Panc1 (cell line): ENCODE data around the gene FARP1. TPM values are rescaled to one million over a fixed set of nuclear protein-coding genes. Genes with fewer than 3 reads are reported as not detected.

Experiments
- ATAC-seq: fragments of 200-7000 bp; cut with Tn5 transposase; 2 replicates; pipeline ENCODE4 v1.9.1; 2020; ENCODE audit warnings: mild to moderate bottlenecking, moderate library complexity
- BruUV-seq: library from RNA; stranded (reverse); fragments of 400-500 nt; replicated peaks from 2 replicates; lab custom pipeline; 2021; lab: Mats Ljungman, UMichigan
- CTCF ChIA-PET: fragments of 300-600 bp; sonication (Branson Sonifier 250); formaldehyde crosslinking; loops from one replicate; lab custom pipeline; 2022; ENCODE audit warnings: antibody characterized with exemption; lab: Charles Lee
- POLR2A ChIA-PET: fragments of 300-600 bp; sonication (Branson Sonifier 250); formaldehyde crosslinking; loops from one replicate; lab custom pipeline; 2022; ENCODE audit warnings: antibody characterized with exemption; lab: Charles Lee
- DNase-seq: peaks from one replicate; pipeline ENCODE4 v3.0.0-alpha.2; 2010; ENCODE audit warnings: low read depth, low spot score
- H3K27ac ChIP-seq: 2 replicates; pipeline ENCODE4 v1.5.1; 2011; ENCODE audit warnings: mild to moderate bottlenecking, low read length, inconsistent platforms
- H3K27me3 ChIP-seq: fragments of 200-500 bp; sonication (Bioruptor generic); 2 replicates; pipeline ENCODE4 v1.6.0; 2014; ENCODE audit warnings: low read length, inconsistent platforms; ENCODE audit not compliant: control insufficient read depth, insufficient read depth
- H3K36me3 ChIP-seq: fragments of 200-500 bp; sonication (Bioruptor generic); 2 replicates; pipeline ENCODE4 v1.5.1; 2014; ENCODE audit warnings: inconsistent platforms, mild to moderate bottlenecking, low read length, moderate library complexity; ENCODE audit not compliant: control insufficient read depth, insufficient read depth
- H3K4me1 ChIP-seq: 2 replicates; pipeline ENCODE4 v1.5.1; 2011; ENCODE audit warnings: inconsistent platforms, mild to moderate bottlenecking, low read length, moderate library complexity; ENCODE audit not compliant: control insufficient read depth, insufficient read depth
- H3K4me3 ChIP-seq, 2 experiments: 2 replicates each; pipeline ENCODE4 v1.5.1; 2011 to 2012; ENCODE audit warnings: low read depth in 2 of 2, low read length in 2 of 2, mild to moderate bottlenecking in 2 of 2, inconsistent platforms in 1 of 2, moderate library complexity in 1 of 2
- H3K9me3 ChIP-seq: fragments of 200-500 bp; sonication (Bioruptor generic); 2 replicates; pipeline ENCODE4 v1.5.1; 2014; ENCODE audit warnings: low read depth, mild to moderate bottlenecking, inconsistent platforms, low read length, moderate library complexity; ENCODE audit not compliant: control insufficient read depth, insufficient read depth
- POLR2AphosphoS5 ChIP-seq: IDR thresholded peaks from 2 replicates; pipeline ENCODE4 v1.6.1; 2012; ENCODE audit warnings: mild to moderate bottlenecking, low read depth, low read length, moderate library complexity
- SIN3A ChIP-seq: IDR thresholded peaks from 2 replicates; pipeline ENCODE4 v1.6.1; 2012; ENCODE audit warnings: low read depth, mild to moderate bottlenecking, low read length, moderate library complexity, borderline replicate concordance; ENCODE audit not compliant: insufficient read depth
- TCF7L2 ChIP-seq: IDR thresholded peaks from 2 replicates; pipeline ENCODE4 v1.6.1; 2011; ENCODE audit warnings: mild to moderate bottlenecking, low read depth, low read length, inconsistent platforms
- in situ Hi-C: cut with HindIII; loops from 2 replicates; pipeline ENCODE4 v1.10.0; 2016; ENCODE audit warnings: low sequenced_read_pairs, low pct_unique_long_range_greater_than_20kb
- intact Hi-C: fragments of 100-400 bp; cut with micrococcal nuclease; formaldehyde crosslinking; loops from one replicate; pipeline ENCODE4 v1.10.0; 2022; ENCODE audit not compliant: unreplicated experiment
- total RNA-seq: library from RNA; stranded (reverse); gene quantifications from one replicate; pipeline ENCODE4 v1.2.1, GENCODE V29; 2021; ENCODE audit not compliant: unreplicated experiment
- TF ChIP-seq, protein P1 (sequence below): fragments of 450-650 bp; IDR thresholded peaks from 2 replicates; pipeline ENCODE4 v1.5.1; 2017; ENCODE audit warnings: mild to moderate bottlenecking
- TF ChIP-seq, protein P2 (sequence below), 2 experiments: IDR thresholded peaks; 2 replicates each; pipeline ENCODE4 v1.6.1; 2011 to 2012; ENCODE audit warnings: low read depth in 2 of 2, control low read depth in 1 of 2, low read length in 1 of 2, mild to moderate bottlenecking in 1 of 2, moderate library complexity in 1 of 2; ENCODE audit not compliant: insufficient read depth in 1 of 2

The FARP1 gene
- total RNA-seq, 1 experiment from 2014 or later = 61.9 TPM

DNA sequence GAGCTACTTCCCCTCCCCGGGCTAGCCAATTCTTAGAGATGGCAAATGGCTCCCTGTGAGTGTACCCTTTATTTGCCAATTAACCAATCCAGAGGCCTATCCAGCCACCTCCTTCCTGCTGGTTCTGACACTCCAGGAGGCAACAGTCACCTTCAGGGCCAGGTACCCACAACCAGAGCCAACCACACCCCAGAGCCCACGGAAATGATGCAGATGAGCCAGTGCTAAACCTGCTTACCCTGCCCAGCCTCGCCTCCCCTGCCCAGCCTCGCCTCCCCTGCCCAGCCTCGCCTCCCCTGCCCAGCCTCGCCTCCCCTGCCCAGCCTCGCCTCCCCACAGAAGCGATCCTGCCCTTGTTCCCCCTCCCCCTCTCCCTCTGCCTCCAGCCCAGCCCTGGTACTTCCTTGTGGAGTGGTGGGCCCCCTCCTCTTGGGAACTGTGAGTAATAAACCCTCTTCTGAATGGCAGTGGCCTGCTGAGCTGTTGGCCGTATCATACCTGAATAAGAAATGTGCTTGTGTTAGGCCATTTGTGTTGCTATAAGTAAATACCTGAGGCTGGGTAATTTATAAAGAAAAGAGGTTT is 207.9 kb downstream of the FARP1 start:
- Histone ChIP-seq H3K4me3 (no peak overlapping the region), H3K27ac (no peak overlapping the region)

GRCh38 chr13:98351636-98352035 is 208.7 kb downstream of the FARP1 start:
- intact Hi-C loops = no loop called here

More for the DNA sequence above, 207.9 kb downstream of the FARP1 start:
- POLR2A ChIA-PET = no interaction called here
- no peak for ATAC-seq
- CTCF ChIA-PET = no interaction called here
- in situ Hi-C loops (no loop called here), intact Hi-C loops (no loop called here)
- Histone ChIP-seq H3K36me3 (no peaks in the 10 kb centered on the region), H3K27me3 (no peaks in the 10 kb centered on the region), H3K9me3 (no peaks in the 10 kb centered on the region), H3K4me1 (no peaks in the 10 kb centered on the region)
- no peak for DNase-seq
- no TSS peak for BruUV-seq
- TF ChIP-seq, protein P1, sequence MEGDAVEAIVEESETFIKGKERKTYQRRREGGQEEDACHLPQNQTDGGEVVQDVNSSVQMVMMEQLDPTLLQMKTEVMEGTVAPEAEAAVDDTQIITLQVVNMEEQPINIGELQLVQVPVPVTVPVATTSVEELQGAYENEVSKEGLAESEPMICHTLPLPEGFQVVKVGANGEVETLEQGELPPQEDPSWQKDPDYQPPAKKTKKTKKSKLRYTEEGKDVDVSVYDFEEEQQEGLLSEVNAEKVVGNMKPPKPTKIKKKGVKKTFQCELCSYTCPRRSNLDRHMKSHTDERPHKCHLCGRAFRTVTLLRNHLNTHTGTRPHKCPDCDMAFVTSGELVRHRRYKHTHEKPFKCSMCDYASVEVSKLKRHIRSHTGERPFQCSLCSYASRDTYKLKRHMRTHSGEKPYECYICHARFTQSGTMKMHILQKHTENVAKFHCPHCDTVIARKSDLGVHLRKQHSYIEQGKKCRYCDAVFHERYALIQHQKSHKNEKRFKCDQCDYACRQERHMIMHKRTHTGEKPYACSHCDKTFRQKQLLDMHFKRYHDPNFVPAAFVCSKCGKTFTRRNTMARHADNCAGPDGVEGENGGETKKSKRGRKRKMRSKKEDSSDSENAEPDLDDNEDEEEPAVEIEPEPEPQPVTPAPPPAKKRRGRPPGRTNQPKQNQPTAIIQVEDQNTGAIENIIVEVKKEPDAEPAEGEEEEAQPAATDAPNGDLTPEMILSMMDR = no peak
- TF ChIP-seq, protein P2, sequence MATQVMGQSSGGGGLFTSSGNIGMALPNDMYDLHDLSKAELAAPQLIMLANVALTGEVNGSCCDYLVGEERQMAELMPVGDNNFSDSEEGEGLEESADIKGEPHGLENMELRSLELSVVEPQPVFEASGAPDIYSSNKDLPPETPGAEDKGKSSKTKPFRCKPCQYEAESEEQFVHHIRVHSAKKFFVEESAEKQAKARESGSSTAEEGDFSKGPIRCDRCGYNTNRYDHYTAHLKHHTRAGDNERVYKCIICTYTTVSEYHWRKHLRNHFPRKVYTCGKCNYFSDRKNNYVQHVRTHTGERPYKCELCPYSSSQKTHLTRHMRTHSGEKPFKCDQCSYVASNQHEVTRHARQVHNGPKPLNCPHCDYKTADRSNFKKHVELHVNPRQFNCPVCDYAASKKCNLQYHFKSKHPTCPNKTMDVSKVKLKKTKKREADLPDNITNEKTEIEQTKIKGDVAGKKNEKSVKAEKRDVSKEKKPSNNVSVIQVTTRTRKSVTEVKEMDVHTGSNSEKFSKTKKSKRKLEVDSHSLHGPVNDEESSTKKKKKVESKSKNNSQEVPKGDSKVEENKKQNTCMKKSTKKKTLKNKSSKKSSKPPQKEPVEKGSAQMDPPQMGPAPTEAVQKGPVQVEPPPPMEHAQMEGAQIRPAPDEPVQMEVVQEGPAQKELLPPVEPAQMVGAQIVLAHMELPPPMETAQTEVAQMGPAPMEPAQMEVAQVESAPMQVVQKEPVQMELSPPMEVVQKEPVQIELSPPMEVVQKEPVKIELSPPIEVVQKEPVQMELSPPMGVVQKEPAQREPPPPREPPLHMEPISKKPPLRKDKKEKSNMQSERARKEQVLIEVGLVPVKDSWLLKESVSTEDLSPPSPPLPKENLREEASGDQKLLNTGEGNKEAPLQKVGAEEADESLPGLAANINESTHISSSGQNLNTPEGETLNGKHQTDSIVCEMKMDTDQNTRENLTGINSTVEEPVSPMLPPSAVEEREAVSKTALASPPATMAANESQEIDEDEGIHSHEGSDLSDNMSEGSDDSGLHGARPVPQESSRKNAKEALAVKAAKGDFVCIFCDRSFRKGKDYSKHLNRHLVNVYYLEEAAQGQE (IDR thresholded peaks at IDR 0.05; ENCODE audit: insufficient read depth in 1 of 2, low read depth in 2 of 2, low read length in 1 of 2) = no peak
- TF ChIP-seq POLR2AphosphoS5 (no peak), TCF7L2 (no peak), SIN3A (no peak)

More at GRCh38 chr13:98351636-98352035, 208.7 kb downstream of the FARP1 start:
- no peaks in the 10 kb centered on the region for H3K9me3 ChIP-seq
- DNase-seq (no peak), ATAC-seq (no peak)
- no TSS peak for BruUV-seq
- no peak for TF ChIP-seq TCF7L2
- TF ChIP-seq SIN3A = no peak
- TF ChIP-seq, protein P1 = no peak
- TF ChIP-seq, protein P2 (IDR thresholded peaks at IDR 0.05; ENCODE audit: insufficient read depth in 1 of 2, low read depth in 2 of 2, low read length in 1 of 2) = no peak
- TF ChIP-seq POLR2AphosphoS5 = no peak
- no peak overlapping the region for H3K27ac ChIP-seq
- no peaks in the 10 kb centered on the region for H3K36me3 ChIP-seq
- CTCF ChIA-PET = no interaction called here
- no peaks in the 10 kb centered on the region for H3K4me1 ChIP-seq
- in situ Hi-C loops = no loop called here
- POLR2A ChIA-PET = no interaction called here
- H3K27me3 ChIP-seq = no peaks in the 10 kb centered on the region
- H3K4me3 ChIP-seq = no peak overlapping the region
